HG03378 (cell line): ENCODE data around the gene CDK11A.
A peak's percentile ranks its signal among the peaks of the same experiment; 100 is the strongest.
"Not testable (repeated sequence)": the region's sequence is repeated elsewhere in the genome, so short reads cannot be mapped to it uniquely, and the experiment has no call there.

Source experiments
- ATAC-seq: cut with Tn5 transposase; IDR thresholded peaks from one replicate; pipeline ENCODE4 v1.9.1; 2021; ENCODE audit warnings: mild to moderate bottlenecking, moderate library complexity; ENCODE audit not compliant: unreplicated experiment

The CDK11A gene

DNA sequence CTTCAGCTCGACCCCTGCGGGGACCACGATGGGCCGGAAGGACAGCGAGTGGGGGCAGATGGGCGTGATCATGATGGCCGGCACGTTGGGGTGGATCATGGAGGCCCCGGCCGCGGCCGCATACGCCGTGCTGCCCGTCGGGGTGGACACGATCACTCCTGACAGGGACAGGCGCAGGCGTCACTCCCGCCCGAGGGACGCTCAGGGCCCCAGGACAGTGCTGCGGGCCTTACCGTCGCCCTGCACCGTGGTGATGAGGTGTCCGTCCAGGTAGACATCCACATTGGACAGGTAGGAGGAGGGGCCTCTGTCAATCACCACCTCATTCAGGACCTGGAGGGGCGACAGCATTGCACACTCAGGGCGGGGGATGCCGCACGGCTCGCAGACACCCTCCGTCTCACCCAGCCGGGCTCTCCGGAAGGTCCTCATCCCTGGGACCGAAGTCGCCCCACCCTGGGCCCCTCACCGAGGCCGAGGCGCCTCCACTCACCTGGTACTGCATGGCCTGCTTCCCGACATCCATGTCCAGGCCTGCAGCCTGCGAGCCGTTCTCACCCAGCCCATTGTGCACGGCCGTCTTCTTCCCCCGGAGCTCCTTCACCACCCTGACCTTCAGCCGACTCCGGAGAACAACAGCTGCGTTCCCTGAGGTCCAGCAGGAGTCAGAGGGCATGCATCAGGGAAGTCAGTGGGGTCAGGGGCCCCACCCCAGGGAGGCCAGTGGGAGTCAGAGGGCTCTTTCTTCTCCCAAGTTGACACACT is 30.1 kb upstream of the CDK11A start:
- no peak for ATAC-seq

DNA sequence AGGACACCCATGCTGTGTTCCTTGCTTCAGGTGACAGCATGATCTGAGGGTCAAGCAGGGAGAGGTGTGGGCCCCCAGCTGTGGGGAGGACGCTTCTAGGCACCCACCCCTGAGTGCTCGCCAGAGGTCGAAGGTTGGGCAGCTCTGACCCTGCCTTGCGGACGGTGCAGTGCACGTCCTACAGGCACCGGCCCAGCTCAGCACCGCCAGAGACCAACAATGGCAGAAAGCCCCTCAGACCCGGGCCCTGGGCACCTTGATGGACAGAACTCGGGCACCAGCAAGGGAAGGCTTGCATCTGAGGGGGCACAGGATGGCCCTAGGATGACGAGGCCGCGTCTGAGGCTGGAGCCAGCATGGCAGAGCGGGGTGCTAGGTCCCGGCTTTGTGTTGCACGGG is 29.4 kb upstream of the CDK11A start:
- no peak for ATAC-seq

DNA sequence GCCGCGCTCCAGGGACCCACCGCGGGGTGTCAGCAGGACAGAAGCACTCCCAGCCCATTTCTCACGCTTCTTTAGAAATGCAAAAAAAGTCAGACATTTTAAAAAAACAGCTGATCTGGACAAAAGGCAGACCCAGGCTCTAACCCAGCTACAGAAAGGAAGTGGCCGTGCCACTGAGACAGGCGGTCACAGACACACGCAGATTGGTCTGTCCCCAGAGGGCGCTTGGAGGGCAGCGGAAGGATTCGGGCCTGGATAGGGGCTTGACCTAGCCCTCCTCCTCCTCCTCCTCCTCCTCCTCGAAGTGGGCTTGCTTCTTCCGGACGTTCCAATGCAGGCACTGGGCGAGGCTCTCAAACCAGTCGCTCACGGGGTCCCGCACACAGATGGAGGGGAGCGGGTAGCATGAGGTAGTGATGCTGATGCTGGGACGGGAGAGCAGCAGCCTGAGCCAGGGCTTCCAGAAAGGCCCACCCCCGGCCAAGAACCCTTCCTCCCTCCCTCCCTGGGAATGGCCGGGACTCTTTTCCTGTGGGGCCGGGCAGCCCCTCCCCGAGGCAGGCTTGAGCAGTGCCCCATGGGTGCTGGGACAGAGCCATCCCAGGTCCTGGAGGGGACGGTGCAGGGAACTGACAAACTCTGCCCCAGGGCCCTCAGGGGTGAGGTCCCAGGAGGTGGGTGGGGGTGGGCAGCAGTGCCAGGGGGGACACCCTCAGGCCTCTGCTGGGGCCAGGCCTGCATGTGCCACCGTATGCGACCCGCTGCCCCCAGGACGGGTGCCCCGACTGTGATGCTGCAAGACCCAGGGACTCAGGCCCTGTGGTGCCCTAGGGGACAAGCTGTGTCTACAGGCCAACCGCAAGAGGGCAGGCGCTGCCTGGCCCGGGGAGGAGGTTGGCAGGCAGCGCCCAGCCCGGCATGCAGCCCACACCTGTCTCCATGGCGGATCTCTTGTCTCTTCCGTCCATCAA is 28.8 kb upstream of the CDK11A start:
- no peak for ATAC-seq

DNA sequence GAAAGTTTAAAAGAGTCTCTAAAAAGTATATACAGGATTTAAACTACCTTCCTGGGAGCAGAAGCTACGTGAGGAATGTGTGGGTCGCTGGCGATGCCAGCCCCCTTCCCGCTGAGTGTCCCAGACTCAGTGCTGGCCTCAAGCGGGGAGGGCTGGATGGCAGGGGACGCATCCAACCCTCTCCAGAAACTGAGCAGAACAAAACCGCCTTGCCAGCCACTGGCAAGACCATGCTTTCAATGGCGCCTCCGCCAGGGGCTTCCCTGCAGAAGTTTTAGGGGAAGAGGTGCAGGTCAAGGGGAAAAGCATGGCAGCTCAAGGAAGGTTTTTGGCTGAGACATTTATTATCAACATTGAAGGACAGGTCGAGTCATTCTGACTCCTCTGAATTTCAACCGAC is 28.0 kb upstream of the CDK11A start:
- no peak for ATAC-seq

DNA sequence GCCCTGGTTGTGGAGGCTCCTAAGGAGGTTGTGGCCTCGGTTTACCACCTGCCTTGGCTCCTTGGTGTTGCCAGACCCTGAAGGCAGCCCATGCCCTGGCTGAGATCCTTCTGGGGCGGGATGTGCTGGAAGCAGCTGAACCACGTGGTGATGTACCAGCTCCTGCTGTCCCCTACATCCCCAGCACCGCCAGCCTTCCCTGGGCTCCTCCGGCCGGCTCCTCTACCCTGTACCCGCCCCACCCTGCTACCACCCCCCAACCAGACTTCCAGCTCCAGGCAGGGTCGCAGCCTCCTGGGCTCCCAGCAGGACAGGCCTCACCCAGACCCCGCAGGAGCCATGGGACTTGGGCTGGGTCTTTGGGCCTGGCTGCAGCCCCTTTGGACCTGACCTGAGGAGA is 25.8 kb upstream of the CDK11A start:
- ATAC-seq = not testable (repeated sequence)

DNA sequence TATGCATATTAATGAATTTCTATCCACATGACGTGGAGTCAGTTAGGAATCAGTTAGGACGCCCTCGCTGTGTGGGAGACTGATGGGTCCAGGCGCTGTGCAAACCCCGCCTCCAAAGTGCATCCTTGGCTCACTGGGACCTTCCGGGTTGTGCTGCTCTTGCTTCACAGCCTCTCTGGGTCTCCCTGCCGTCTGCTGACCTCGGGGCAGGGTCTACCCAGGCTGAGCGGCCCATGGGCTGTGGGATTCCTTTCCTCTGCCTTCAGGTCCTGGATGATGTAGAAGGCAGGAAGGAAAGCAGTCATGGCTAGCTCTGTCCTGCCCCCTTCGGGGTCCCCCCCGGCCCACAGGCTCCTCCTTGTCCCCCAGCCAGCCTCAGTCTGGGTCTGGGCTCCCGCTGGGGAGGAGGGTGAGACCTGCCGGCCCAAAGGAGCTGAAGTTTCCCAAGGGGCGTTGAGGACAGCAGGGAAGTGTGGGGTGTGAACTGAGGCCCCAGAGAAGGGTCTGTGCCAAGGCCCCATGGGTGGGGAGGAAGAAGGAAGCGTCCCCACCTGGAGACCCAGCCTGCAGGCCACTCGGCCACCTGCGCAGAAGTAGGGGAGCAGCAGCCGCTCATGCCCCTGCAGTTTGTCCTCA is 24.6 kb upstream of the CDK11A start:
- ATAC-seq = no peak

DNA sequence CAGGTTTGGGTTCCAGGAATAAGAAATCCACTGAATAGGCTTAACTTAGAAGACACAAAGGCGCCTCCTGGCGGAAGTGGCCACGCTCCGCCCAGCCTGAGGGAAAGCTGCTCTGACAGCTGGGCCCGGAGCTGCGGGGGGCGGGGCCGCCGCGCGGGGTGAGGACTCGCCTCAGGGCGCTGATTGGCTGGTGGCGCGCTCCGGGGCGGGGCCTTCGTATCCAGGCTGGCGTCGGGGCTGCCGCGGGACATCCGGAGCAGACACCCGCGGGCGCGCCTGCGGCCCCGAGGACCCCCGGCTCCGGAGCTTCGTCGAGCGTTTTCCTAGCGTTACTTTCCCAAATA is 22.4 kb upstream of the CDK11A start:
- not testable (repeated sequence) for ATAC-seq

DNA sequence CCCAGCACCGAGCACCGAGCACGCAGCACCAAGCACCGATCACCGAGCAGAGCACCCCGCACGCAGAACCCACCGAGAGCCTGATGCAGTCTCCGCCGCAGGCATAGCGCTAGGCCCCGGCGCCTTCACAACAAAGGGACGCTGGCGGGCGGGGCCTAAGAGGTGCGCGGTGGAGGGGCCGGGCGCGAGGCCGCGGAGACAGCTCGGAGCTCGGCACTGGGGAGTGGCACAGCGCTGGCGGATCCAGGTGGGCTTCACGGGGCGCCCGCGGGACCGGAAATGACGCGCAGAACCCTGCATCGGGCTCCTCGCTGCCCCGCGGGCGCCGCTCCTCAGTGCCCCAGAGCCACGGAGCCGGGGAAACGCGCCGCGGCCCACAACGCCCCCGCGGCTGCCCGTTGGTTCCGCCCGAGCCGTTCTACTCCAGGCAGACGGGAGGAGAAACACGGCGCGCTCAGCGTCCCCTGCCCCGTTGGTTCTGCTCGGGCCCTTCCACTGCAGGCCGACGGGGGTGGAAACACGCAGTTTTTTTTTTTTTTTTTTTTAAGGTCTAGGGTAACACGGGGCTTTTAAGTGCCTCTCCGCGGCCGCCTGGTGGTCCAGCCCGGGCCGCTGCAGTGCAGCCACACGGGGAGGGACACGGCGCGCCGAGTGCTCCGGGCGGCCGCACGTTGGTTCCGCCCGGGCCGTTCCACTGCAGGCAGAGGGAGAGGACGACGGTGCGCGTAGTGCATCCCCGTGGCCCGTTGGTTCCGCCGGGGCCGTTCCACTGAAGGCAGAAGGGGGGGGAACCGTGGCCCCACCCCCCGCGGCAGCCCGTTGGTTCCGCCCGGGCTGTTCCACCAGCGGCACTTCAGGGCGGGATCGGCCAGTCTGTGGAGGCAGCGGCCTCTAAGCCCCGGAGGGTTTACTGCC is 21.8 kb upstream of the CDK11A start:
- peak; percentile 74 for ATAC-seq

DNA sequence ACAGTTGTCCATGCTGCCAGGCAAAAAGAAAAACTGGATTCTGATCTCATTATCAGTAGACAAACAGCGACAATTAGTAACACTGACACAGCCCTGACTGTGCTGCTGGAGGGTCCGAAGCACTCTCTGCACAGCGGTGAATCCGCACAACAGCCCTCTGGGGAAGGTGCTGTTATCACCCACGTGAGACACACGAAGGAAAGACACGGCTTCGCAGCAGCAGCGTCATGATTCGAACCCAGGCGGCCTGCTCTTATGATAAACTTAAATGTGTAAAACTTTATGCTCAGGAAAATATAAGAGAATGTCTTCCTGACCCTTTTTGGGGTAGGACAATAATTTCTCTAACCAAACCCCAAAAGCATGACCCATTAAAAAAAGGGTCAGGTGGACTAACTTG is 18.4 kb upstream of the CDK11A start:
- not testable (repeated sequence) for ATAC-seq

DNA sequence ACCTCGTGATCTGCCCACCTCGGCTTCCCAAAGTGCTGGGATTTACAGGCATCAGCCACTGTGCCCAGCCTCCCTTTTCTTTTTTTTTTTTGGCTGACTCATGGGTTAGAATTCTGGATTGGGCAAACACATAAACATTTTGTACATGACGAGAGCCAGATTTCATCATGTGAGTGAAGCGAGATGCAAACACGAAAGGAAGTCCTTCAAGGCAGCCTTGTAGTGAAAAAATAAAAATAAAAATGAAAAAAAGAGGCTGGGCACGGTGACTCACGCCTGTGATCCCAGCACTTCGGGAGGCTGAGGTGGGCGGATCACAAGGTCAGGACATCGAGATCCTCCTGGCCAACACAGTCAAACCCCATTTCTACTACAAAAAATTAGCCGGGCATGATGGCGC is 16.9 kb upstream of the CDK11A start:
- ATAC-seq = not testable (repeated sequence)

DNA sequence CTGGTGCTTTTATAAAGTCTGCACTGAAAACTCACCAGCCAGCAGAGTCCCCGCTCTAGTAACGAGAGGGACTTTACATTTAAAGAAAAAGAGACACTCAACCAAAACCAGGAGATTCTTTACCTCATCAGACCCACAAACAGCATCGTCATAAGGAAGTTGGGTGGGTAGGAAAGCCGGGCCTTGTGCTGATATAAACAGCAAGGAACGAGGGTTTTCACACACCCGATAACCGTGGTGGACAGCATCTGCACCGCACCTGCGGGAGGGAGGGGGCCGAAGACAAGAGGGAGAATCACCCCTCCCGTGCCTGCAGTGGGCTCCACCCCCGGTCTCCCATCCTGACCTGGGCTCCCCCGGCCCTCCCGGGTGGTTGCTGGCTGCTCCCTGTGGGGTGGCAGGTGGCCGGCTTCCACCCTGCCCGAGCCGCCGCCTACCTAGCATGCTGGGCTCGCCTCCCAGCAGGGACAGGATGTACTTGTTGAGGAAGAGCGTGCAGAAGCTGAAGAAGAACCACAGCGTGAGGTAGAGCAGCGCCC is 14.7 kb upstream of the CDK11A start:
- not testable (repeated sequence) for ATAC-seq

DNA sequence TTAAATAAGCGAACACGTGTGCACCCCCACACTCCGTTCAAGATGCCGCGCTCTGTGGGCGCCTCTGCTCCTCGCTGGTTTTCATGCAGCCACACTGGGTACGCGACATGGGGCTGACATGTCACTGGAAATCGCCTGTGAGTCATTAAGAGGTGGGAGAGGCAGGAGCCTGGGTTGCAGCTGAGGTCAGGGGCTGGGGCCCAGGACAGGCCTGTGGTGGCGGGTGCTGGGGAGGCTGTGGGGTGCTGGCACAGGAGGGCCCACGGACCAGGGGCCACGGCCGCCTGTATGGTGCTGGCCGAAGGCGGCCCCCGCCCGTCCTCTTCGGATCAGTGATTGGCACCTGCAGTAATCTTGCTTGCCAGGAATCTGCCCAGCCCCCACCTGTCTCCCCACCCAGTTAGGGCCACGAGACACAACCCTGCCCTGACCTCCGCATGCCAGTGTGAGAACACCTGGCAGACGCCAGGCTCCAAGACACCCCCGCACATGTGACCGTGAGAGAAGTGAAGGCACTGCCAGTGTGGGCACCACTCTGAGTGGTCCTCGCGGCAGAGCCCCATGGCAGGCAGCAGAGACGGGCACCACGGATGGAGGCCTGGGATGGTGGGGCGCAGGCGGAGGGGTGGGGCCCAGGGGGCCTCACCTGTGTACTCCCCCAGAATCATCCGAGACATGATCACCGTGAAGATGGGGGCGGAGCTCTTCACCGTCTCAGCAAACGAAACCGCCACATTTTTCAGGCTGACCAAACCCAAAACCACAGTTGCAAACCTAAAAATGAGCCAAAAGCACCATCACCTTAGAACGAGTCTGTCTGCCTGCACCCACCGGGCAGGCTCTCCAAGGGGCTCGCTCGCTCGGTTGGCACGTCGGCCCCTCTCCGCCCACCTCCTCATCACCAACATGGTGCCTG is 13.8 kb upstream of the CDK11A start:
- not testable (repeated sequence) for ATAC-seq

DNA sequence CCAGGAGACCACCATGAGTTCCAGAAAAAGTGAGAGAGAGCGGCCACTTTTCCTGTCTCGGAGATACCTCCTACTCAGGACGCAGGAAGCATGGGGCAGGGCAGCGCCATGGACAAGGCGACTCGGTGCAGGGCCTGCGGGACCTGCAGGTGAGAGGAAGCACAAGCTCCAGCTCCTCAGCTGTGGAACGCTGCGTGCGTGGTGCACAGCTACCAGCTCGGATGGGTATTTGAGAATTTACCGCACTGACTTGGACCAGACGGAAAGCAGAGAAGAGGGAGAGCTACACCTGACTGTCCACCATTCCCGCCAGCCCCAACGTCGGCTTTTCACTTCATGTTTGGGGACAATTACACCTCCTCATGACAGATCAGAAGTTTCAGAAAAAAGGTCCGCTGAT is 8.2 kb upstream of the CDK11A start:
- no peak for ATAC-seq

DNA sequence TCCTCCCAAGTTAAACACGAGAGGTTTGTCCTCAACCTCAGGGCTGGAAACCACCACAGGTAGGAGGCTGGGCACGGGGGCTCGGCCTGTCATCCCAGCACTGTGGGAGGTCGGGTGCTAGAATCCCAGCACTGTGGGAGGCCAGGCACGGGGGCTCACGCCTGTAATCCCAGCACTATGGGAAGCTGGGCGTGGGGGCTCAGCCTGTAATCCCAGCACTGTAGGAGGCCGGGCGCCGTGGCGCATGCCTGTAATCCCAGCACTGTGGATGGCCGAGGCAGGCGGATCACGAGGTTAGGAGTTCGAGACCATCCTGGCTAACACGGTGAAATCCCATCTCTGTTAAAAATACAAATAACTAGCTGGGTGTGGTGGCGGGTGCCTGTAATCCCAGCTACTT is 6.7 kb upstream of the CDK11A start:
- ATAC-seq = no peak

DNA sequence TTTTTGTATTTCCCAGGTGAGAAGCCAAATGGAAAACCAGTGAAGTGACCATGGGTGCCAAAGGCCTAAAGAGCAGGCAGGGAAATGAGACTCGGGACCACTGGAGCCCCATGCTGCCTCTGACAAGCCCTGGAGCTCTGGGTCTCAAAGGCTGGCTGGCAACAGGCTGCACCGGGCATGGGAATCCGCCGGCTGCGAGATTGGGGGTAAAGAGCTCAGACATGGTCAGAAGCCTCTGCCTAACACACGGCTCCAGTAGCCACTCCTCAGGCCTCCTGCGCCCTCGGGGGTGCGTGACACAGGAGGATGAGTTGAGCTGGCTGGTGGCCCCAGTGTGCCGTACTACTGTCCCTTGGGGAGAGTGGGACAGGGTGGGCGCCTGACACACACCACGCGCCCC is 6.1 kb upstream of the CDK11A start:
- not testable (repeated sequence) for ATAC-seq

DNA sequence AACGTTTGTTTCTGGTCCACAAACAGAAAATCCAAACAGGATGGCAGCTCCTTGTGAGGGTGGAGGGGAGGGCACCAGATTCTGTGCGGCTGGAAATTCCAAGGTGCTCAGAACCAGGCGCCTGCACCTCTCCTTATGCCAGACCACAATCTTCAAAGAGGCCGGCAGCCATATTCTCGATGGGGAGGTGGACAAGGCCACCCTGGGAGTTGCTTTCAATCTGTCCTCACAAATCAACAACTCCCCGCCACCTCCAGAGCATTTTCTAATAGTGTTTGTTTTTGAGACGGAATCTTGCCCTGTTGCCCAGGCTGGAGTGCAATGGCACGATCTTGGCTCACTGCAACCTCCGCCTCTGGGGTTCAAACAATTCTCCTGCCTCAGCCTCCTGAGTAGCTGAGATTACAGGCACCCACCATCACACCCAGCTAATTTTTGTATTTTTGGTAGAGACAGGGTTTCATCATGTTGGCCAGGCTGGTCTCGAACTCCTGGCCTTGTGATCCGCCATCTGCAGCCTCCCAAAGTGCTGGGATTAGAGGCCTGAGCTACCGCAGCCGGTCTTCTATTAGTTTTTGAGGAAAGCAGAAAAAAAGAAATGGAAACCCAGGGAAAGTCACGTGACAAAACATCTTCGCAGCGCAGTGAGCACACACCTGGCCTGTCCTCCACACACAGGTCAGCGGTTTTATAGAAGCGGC is 5.1 kb upstream of the CDK11A start:
- ATAC-seq = not testable (repeated sequence)

DNA sequence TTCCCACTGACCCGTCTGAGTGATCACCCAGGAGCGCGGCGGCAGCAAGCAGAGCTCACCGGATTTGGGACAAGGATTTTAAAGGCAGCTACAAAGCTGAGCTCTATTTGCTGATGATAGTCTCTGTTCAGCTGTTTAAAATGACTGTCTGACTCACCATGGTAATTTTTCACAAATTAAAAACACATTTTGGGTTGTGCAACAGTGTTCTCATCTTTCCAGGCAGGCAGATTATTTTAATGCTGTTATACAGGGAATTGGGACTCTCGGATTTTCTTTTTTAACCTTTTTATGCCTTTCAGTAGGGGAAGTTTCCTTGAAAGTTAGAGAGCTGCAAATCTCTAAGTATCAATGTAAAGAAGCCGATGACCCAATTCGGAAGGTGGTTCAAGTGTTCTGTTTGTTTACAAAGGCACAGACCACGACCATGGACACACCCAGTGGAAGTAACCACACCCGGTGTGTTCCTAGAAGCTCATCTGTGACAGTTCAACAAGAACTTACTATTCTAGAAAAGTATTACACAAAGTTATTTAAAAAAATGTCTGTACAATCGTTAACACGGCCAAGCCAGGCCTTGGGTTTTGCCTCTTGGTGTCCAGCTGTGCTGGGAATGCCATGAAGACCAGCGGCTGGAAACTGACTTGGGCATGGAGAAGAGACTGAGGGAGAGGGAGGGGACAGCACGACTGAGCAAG is 4.3 kb upstream of the CDK11A start:
- not testable (repeated sequence) for ATAC-seq

DNA sequence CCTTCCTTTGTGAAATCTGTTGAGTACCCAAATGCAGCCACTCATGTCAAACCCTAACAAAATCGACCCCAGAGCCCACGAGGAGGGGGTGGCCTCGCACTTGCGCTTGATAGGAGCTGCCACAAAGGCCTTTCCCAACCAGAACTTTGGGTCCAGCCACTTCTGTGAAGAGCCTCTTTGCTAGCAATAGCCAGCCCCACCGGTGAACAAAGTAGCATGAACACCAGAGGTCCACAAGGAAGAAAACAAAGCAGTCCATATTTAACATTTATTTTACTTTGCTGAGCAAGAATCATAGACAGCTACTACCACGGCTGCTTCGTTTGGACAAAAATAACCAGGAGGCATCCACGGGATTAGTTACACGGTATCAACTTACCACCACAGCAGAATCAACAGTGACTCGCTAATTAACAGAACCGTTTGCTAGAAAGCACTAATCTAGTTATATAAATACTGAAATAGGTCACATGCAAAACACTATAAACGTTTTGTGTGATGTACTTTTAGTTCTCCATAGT is 3.0 kb upstream of the CDK11A start:
- ATAC-seq = not testable (repeated sequence)
